ENCODE measurements around the gene PCDHGC4. TPM values are rescaled to one million over a fixed set of nuclear protein-coding genes. Genes with fewer than 3 reads are reported as not detected.

The PCDHGC4 gene
- total RNA-seq, 1 experiment from 2014 or later, result 0.40 TPM

GRCh38 chr5:141491323-141492167 lies 6.7 kb downstream of the PCDHGC4 start:
- no peak for DNase-seq (ENCODE audit: unreplicated experiment)
- no peak overlapping the region for H3K4me3 Mint-ChIP-seq (ENCODE audit: unreplicated experiment)
- H3K4me1 Mint-ChIP-seq (ENCODE audit: insufficient read depth, unreplicated experiment), result peaks cover 9% of the 10 kb centered on the region
- CTCF ChIA-PET, result interaction anchor here (1.6 to 1.7 kb wide), 2 partner anchors 16 to 21 kb away, joined by 4 to 6 read pairs; partner anchors contain the start of gene PCDHGC3
- BruUV-seq (replicated peaks), result no TSS peak
- no peaks in the 10 kb centered on the region for H3K27me3 Mint-ChIP-seq (ENCODE audit: insufficient read depth, unreplicated experiment)
- TF ChIP-seq CTCF (IDR thresholded peaks at IDR 0.05; ENCODE audit: unreplicated experiment), result no peak
- intact Hi-C loops (cut with micrococcal nuclease), result no loop called here
- no peak overlapping the region for H3K27ac Mint-ChIP-seq (ENCODE audit: low read depth, unreplicated experiment)
- POLR2A ChIA-PET, result no interaction called here
- H3K9me3 Mint-ChIP-seq (ENCODE audit: unreplicated experiment), result no peaks in the 10 kb centered on the region
- H3K36me3 Mint-ChIP-seq (ENCODE audit: insufficient read depth, unreplicated experiment), result peaks cover 11% of the 10 kb centered on the region

- CTCF ChIA-PET, result interaction anchor here (0.5 to 1.7 kb wide), 4 partner anchors 14 to 35 kb away, joined by 4 to 6 read pairs (median 4); partner anchors contain the start of gene PCDHGC3
- BruUV-seq (replicated peaks), result no TSS peak
- DNase-seq (ENCODE audit: unreplicated experiment), result no peak
- Mint-ChIP-seq H3K4me3 (ENCODE audit: unreplicated experiment) (no peak overlapping the region), H3K4me1 (ENCODE audit: insufficient read depth, unreplicated experiment) (peaks cover 9% of the 10 kb centered on the region), H3K9me3 (ENCODE audit: unreplicated experiment) (no peaks in the 10 kb centered on the region), H3K36me3 (ENCODE audit: insufficient read depth, unreplicated experiment) (peaks cover 11% of the 10 kb centered on the region), H3K27ac (ENCODE audit: low read depth, unreplicated experiment) (no peak overlapping the region), H3K27me3 (ENCODE audit: insufficient read depth, unreplicated experiment) (no peaks in the 10 kb centered on the region)
- POLR2A ChIA-PET, result no interaction called here
- TF ChIP-seq CTCF (IDR thresholded peaks at IDR 0.05; ENCODE audit: unreplicated experiment), result no peak
- intact Hi-C loops (cut with micrococcal nuclease), result no loop called here
These were observed 7.5 kb downstream of the PCDHGC4 start for GRCh38 chr5:141492168-141492885.

DNA sequence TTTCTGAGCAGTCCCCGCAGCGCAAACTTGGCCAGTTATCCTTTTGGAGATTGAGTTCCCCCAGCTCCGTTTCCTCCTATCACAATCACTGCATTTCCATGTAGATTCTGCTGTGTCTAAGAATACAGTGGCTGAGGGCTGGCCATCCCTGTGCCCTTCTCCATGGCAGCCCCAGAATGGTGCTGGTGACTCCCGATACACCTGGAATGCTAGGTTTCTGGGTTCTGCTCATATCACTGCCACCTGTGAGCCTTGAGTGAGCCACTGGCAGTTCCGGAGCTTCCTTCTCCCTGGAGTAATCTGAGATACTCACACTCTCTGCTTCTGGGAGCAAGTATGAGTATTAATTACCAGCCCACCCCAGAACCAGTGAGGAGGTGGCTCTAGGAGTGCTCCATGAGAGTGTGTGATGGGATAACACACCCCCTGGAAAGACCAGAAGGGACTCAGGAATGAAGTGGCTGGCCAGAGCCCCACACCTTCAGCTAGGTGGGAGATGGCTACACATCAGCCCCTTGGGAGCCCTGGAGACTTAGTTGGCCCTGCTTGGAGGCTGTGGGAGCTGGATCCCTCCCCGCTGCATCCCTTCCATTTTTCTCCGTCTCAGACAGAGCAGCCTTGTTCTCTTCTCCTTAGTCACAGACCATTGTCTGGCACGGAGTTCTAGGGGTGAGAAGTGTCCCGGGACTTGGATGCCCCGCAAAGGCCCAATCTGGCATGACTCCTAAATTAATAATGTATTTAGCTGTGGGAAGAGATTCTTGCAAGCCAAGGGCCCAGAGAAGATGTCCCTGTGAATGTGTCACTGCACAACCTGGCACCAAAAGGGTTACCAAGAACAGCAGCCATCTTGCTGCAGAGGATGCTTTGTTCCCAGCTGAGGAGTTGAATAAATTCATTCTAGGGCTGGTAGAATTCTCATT lies 8.9 kb downstream of the PCDHGC4 start:
- Mint-ChIP-seq H3K4me1 (ENCODE audit: insufficient read depth, unreplicated experiment) (peaks cover 5% of the 10 kb centered on the region), H3K27ac (ENCODE audit: low read depth, unreplicated experiment) (no peak overlapping the region), H3K36me3 (ENCODE audit: insufficient read depth, unreplicated experiment) (peaks cover 11% of the 10 kb centered on the region), H3K4me3 (ENCODE audit: unreplicated experiment) (no peak overlapping the region), H3K27me3 (ENCODE audit: insufficient read depth, unreplicated experiment) (no peaks in the 10 kb centered on the region), H3K9me3 (ENCODE audit: unreplicated experiment) (no peaks in the 10 kb centered on the region)
- TF ChIP-seq CTCF (IDR thresholded peaks at IDR 0.05; ENCODE audit: unreplicated experiment), result no peak
- ChIA-PET CTCF (interaction anchor here (1.0 to 1.7 kb wide), 5 partner anchors 10 to 70 kb away, joined by 3 to 4 read pairs (median 4); no protein-coding TSS in a partner anchor), POLR2A (no interaction called here)
- DNase-seq (ENCODE audit: unreplicated experiment), result no peak
- intact Hi-C loops (cut with micrococcal nuclease), result no loop called here
- BruUV-seq (replicated peaks), result no TSS peak

All from MCF 10A (cell line).